ENCODE measurements around the gene PRDM16. TPM values are rescaled to one million over a fixed set of nuclear protein-coding genes. Genes with fewer than 3 reads are reported as not detected.

Gene PRDM16
- total and polyA plus RNA-seq, 2 of the 13 experiments (the other 11 are each of a cell fraction or from before 2014, with no cell fraction given): 0.15 to 0.81 TPM

GRCh38 chr1:3179471-3179870, 110.5 kb downstream of the PRDM16 start (continued):
- TF ChIP-seq, protein P1, sequence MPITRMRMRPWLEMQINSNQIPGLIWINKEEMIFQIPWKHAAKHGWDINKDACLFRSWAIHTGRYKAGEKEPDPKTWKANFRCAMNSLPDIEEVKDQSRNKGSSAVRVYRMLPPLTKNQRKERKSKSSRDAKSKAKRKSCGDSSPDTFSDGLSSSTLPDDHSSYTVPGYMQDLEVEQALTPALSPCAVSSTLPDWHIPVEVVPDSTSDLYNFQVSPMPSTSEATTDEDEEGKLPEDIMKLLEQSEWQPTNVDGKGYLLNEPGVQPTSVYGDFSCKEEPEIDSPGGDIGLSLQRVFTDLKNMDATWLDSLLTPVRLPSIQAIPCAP (CRISPR knock-in tag; IDR thresholded peaks at IDR 0.05; ENCODE audit: low read depth): no peak

DNA sequence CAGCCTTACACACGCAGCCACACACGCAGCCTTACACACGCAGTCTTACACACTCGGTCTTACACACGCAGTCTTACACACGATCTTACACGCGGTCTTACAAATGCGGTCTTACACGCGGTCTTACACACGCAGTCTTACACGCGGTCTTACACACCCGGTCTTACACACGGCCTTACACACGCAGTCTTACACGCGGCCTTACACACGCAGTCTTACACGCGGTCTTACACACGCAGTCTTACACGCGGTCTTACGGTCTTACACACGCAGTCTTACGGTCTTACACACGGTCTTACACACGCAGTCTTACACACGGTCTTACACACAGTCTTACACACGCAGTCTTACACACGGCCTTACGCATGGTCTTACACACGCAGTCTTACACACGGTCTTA, 111.9 kb downstream of the PRDM16 start:
- BruUV-seq (replicated peaks): no TSS peak
- no peak for FAIRE-seq
- Histone ChIP-seq H3K9ac (ENCODE audit: insufficient read depth, low read depth, low read length) (no peak overlapping the region), H3K4me2 (ENCODE audit: low read depth, low read length) (no peak overlapping the region), H3K27ac (ENCODE audit: extremely low read length, insufficient read depth, low read length) (no peak overlapping the region), H4K20me1 (ENCODE audit: insufficient read depth, low read length) (no peaks in the 10 kb centered on the region), H2AFZ (ENCODE audit: low read length) (no peak overlapping the region), H3K4me3 (replicated peaks in 1 of 3; ENCODE audit: insufficient read depth in 1 of 3, low read depth in 2 of 3, low read length in 3 of 3) (no peak overlapping the region), H3K4me1 (ENCODE audit: insufficient read depth, low read length) (peaks cover 15% of the 10 kb centered on the region; the same call in 1 of the 2 replicates), H3K36me3 (replicated peaks in 1 of 2; ENCODE audit: control insufficient read depth in 1 of 2, insufficient read depth in 2 of 2, low read length in 2 of 2) (no peaks in the 10 kb centered on the region), H3K79me2 (ENCODE audit: insufficient read depth, low read length) (no peaks in the 10 kb centered on the region), H3K9me3 (ENCODE audit: low read length) (no peaks in the 10 kb centered on the region), H3K27me3 (ENCODE audit: control insufficient read depth in 1 of 2, insufficient read depth in 2 of 2, low read length in 2 of 2) (no peaks in the 10 kb centered on the region; a peak in 2 of 5 replicates)
- ChIA-PET CTCF (ENCODE audit: low intra/inter-chr PET ratio, low total read pairs) (no interaction called here), POLR2A (no interaction called here)
- WGBS (ENCODE audit: low lambda C conversion rate): 92% methylated on average over 36 of the region's 36 CpGs
- intact Hi-C loops (cut with micrococcal nuclease; ENCODE audit: unreplicated experiment) (no loop called here), in situ Hi-C loops (cut with HindIII; ENCODE audit: extremely low pct_ligation_motif_present, low pct_unique_long_range_greater_than_20kb) (no loop called here)
- no peak for ATAC-seq
- no peak for DNase-seq (ENCODE audit: low spot score)
- no peak for TF ChIP-seq RNF219 (CRISPR knock-in tag; IDR thresholded peaks at IDR 0.05)
- TF ChIP-seq HMG20A (CRISPR knock-in tag; IDR thresholded peaks at IDR 0.05; ENCODE audit: borderline replicate concordance): no peak
- TF ChIP-seq, protein P2, sequence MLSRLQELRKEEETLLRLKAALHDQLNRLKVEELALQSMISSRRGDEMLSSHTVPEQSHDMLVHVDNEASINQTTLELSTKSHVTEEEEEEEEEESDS (CRISPR knock-in tag; IDR thresholded peaks at IDR 0.05; ENCODE audit: borderline replicate concordance): no peak
- no peak for TF ChIP-seq HMGXB4 (CRISPR knock-in tag; IDR thresholded peaks at IDR 0.05; ENCODE audit: borderline replicate concordance in 1 of 2, low read depth in 1 of 2)
- TF ChIP-seq ZSCAN9 (CRISPR knock-in tag; IDR thresholded peaks at IDR 0.05; ENCODE audit: borderline replicate concordance): no peak
- TF ChIP-seq, protein P3, sequence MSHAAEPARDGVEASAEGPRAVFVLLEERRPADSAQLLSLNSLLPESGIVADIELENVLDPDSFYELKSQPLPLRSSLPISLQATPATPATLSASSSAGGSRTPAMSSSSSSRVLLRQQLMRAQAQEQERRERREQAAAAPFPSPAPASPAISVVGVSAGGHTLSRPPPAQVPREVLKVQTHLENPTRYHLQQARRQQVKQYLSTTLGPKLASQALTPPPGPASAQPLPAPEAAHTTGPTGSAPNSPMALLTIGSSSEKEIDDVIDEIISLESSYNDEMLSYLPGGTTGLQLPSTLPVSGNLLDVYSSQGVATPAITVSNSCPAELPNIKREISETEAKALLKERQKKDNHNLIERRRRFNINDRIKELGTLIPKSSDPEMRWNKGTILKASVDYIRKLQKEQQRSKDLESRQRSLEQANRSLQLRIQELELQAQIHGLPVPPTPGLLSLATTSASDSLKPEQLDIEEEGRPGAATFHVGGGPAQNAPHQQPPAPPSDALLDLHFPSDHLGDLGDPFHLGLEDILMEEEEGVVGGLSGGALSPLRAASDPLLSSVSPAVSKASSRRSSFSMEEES (CRISPR knock-in tag; IDR thresholded peaks at IDR 0.05): no peak
- no peak for TF ChIP-seq CSRNP1 (CRISPR knock-in tag; IDR thresholded peaks at IDR 0.05)
- TF ChIP-seq NR2F6 (IDR thresholded peaks at IDR 0.05): no peak
- no peak for TF ChIP-seq NR2F6 (CRISPR knock-in tag; IDR thresholded peaks at IDR 0.05)
- no peak for TF ChIP-seq SOX13 (IDR thresholded peaks at IDR 0.05)
- no peak for TF ChIP-seq SOX13 (CRISPR knock-in tag; conservative IDR thresholded peaks at IDR 0.05 in 1 of 2, IDR thresholded peaks at IDR 0.05 in 1 of 2)
- no peak for TF ChIP-seq NONO (IDR thresholded peaks at IDR 0.05)
- no peak for TF ChIP-seq NONO (CRISPR knock-in tag; conservative IDR thresholded peaks at IDR 0.05)
- TF ChIP-seq RAD21 (CRISPR knock-in tag; IDR thresholded peaks at IDR 0.05): no peak
- TF ChIP-seq KLF12 (CRISPR knock-in tag; IDR thresholded peaks at IDR 0.05; ENCODE audit: borderline replicate concordance): no peak
